ENCODE measurements around the gene HDGF.

GRCh38 chr1:156700736-156701531 is 50.5 kb downstream of the HDGF start:
- TF ChIP-seq POLR2A (IDR thresholded peaks at IDR 0.05) (no peak), CTCF (IDR thresholded peaks at IDR 0.05) (no peak)

Measured in body of pancreas (tissue), 4 donors.